ENCODE measurements around the gene PARD3.

PARD3 gene

GRCh38 chr10:34523017-34523767, 291.9 kb downstream of the PARD3 start:
- FAIRE-seq, result no peak

GRCh38 chr10:34522546-34522945, 292.6 kb downstream of the PARD3 start:
- FAIRE-seq, result peak; percentile 34

GRCh38 chr10:34520510-34520909, 294.6 kb downstream of the PARD3 start:
- FAIRE-seq, result no peak

GRCh38 chr10:34520084-34520483, 295.0 kb downstream of the PARD3 start:
- FAIRE-seq, result no peak

GRCh38 chr10:34514290-34514689, 300.8 kb downstream of the PARD3 start:
- FAIRE-seq, result no peak

- FAIRE-seq, result no peak
These were observed 301.5 kb downstream of the PARD3 start for GRCh38 chr10:34513636-34514035.

- no peak for FAIRE-seq
These were observed 307.9 kb downstream of the PARD3 start for GRCh38 chr10:34507217-34507616.

- FAIRE-seq, result no peak
These were observed 308.3 kb downstream of the PARD3 start for GRCh38 chr10:34506786-34507185.

- FAIRE-seq, result no peak
These were observed 309.8 kb downstream of the PARD3 start for GRCh38 chr10:34505338-34505737.

GRCh38 chr10:34504534-34504933, 310.6 kb downstream of the PARD3 start:
- no peak for FAIRE-seq

- FAIRE-seq, result no peak
These were observed 311.4 kb downstream of the PARD3 start for GRCh38 chr10:34503704-34504103.

- no peak for FAIRE-seq
These were observed 315.4 kb downstream of the PARD3 start for GRCh38 chr10:34499612-34500279.

- no peak for FAIRE-seq
These were observed 316.3 kb downstream of the PARD3 start for GRCh38 chr10:34498821-34499220.

- FAIRE-seq, result no peak
These were observed 319.2 kb downstream of the PARD3 start for GRCh38 chr10:34495938-34496337.

GRCh38 chr10:34494012-34494411, 321.1 kb downstream of the PARD3 start:
- FAIRE-seq, result no peak

GRCh38 chr10:34492081-34492480, 323.0 kb downstream of the PARD3 start:
- no peak for FAIRE-seq

GRCh38 chr10:34491678-34492077, 323.4 kb downstream of the PARD3 start:
- no peak for FAIRE-seq

- FAIRE-seq, result no peak
These were observed 324.9 kb downstream of the PARD3 start for GRCh38 chr10:34489973-34490745.

GRCh38 chr10:34489411-34489810, 325.7 kb downstream of the PARD3 start:
- no peak for FAIRE-seq

- FAIRE-seq, result no peak
These were observed 326.5 kb downstream of the PARD3 start for GRCh38 chr10:34488476-34489130.

GRCh38 chr10:34486008-34486407, 329.1 kb downstream of the PARD3 start:
- no peak for FAIRE-seq

GRCh38 chr10:34484164-34484563, 330.9 kb downstream of the PARD3 start:
- FAIRE-seq, result no peak

- FAIRE-seq, result no peak
These were observed 334.8 kb downstream of the PARD3 start for GRCh38 chr10:34480345-34480744.

Measured in A204.1 (cell line).